ENCODE results near the gene CACHD1. TPM values are rescaled to one million over a fixed set of nuclear protein-coding genes. Genes with fewer than 3 reads are reported as not detected.

Gene CACHD1
- total RNA-seq, 1 experiment from 2014 or later = 3.9 TPM

- CTCF ChIA-PET = interaction anchor here (0.5 to 2.2 kb wide), 2 partner anchors 108 to 126 kb away, joined by 3 to 7 read pairs; no protein-coding TSS in a partner anchor
- intact Hi-C loops (cut with micrococcal nuclease) = no loop called here
- no TSS peak for BruUV-seq (replicated peaks)
- Mint-ChIP-seq H3K27me3 (ENCODE audit: insufficient read depth, unreplicated experiment) (no peaks in the 10 kb centered on the region), H3K4me3 (ENCODE audit: unreplicated experiment) (no peak overlapping the region), H3K36me3 (ENCODE audit: insufficient read depth, unreplicated experiment) (no peaks in the 10 kb centered on the region), H3K9me3 (ENCODE audit: unreplicated experiment) (no peaks in the 10 kb centered on the region), H3K27ac (ENCODE audit: low read depth, unreplicated experiment) (no peak overlapping the region), H3K4me1 (ENCODE audit: insufficient read depth, unreplicated experiment) (peaks cover 15% of the 10 kb centered on the region)
- no peak for TF ChIP-seq CTCF (IDR thresholded peaks at IDR 0.05; ENCODE audit: unreplicated experiment)
- POLR2A ChIA-PET = interaction anchor here (0.5 to 1.4 kb wide), 4 partner anchors 23 to 300 kb away, joined by 3 read pairs; no protein-coding TSS in a partner anchor
- no peak for DNase-seq (ENCODE audit: unreplicated experiment)
These were observed 97.7 kb downstream of the CACHD1 start for GRCh38 chr1:64567426-64568170.

DNA sequence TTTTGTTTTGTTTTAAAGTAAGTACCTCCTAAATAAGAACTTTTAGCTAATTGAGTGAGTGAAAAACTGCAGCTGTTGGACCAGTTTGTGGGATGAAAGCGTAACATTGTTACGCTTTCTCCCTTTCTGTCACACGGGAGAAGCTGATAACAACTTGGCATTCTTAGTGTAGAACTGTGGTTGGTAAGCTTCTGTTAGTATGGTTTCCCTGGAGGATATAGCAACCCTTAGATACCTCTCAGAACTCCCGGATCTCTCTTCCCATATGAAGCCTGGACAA is 98.2 kb downstream of the CACHD1 start:
- no TSS peak for BruUV-seq (replicated peaks)
- DNase-seq (ENCODE audit: unreplicated experiment) = no peak
- H3K9me3 Mint-ChIP-seq (ENCODE audit: unreplicated experiment) = no peaks in the 10 kb centered on the region
- ChIA-PET POLR2A (interaction anchor here (0.6 to 1.4 kb wide), 4 partner anchors 9 to 63 kb away, joined by 3 read pairs; no protein-coding TSS in a partner anchor), CTCF (interaction anchor here (0.5 to 2.2 kb wide), 3 partner anchors 22 to 126 kb away, joined by 3 to 7 read pairs (median 3); no protein-coding TSS in a partner anchor)
- no peaks in the 10 kb centered on the region for H3K27me3 Mint-ChIP-seq (ENCODE audit: insufficient read depth, unreplicated experiment)
- intact Hi-C loops (cut with micrococcal nuclease) = no loop called here
- H3K36me3 Mint-ChIP-seq (ENCODE audit: insufficient read depth, unreplicated experiment) = peaks cover 4% of the 10 kb centered on the region
- H3K27ac Mint-ChIP-seq (ENCODE audit: low read depth, unreplicated experiment) = no peak overlapping the region
- peaks cover 18% of the 10 kb centered on the region for H3K4me1 Mint-ChIP-seq (ENCODE audit: insufficient read depth, unreplicated experiment)
- TF ChIP-seq CTCF (IDR thresholded peaks at IDR 0.05; ENCODE audit: unreplicated experiment) = no peak
- no peak overlapping the region for H3K4me3 Mint-ChIP-seq (ENCODE audit: unreplicated experiment)

DNA sequence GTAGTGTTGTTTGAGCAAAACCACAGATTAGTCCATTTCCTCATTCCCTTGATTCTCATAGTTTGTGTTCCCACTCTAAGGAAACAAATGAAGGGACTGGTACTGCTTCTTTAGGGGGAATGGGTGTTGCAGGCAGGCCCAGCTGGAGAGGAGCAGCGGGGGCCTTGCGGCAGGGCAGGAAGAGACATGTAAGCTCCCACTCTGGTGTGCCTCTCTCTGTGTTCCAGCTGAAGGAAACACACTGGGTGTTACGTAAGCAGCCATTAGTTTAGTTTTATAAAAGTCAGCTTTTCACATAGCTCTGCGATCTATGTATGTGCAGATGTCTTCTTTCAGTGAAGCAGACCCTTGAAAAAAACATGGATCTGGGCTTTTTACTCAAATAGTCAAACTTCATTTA is 99.5 kb downstream of the CACHD1 start:
- H3K4me1 Mint-ChIP-seq (ENCODE audit: insufficient read depth, unreplicated experiment) = peaks cover 18% of the 10 kb centered on the region
- intact Hi-C loops (cut with micrococcal nuclease) = no loop called here

More for the DNA sequence above, 99.5 kb downstream of the CACHD1 start:
- no peak for DNase-seq (ENCODE audit: unreplicated experiment)
- POLR2A ChIA-PET = interaction anchor here (1.2 kb wide), 1 partner anchor 8 kb away, joined by 3 read pairs; no protein-coding TSS in a partner anchor
- Mint-ChIP-seq H3K27ac (ENCODE audit: low read depth, unreplicated experiment) (no peak overlapping the region), H3K4me3 (ENCODE audit: unreplicated experiment) (no peak overlapping the region), H3K27me3 (ENCODE audit: insufficient read depth, unreplicated experiment) (no peaks in the 10 kb centered on the region), H3K36me3 (ENCODE audit: insufficient read depth, unreplicated experiment) (peaks cover 7% of the 10 kb centered on the region), H3K9me3 (ENCODE audit: unreplicated experiment) (no peaks in the 10 kb centered on the region)
- no TSS peak for BruUV-seq (replicated peaks)
- TF ChIP-seq CTCF (IDR thresholded peaks at IDR 0.05; ENCODE audit: unreplicated experiment) = no peak
- CTCF ChIA-PET = interaction anchor here (1.2 kb wide), 1 partner anchor 21 kb away, joined by 3 read pairs; no protein-coding TSS in a partner anchor
